IPS-20b (cell line): ENCODE data around the gene DLX2.

ENCODE experiments used
- H3K27ac ChIP-seq: one replicate; pipeline ENCODE4 v1.5.1; 2013; ENCODE audit warnings: low read length
- H3K27me3 ChIP-seq: 2 replicates; pipeline ENCODE4 v1.6.1; 2013; ENCODE audit warnings: mild to moderate bottlenecking, low read length, inconsistent platforms; ENCODE audit not compliant: insufficient read depth
- H3K36me3 ChIP-seq: 2 replicates; pipeline ENCODE4 v1.6.1; 2013; ENCODE audit warnings: low read depth, mild to moderate bottlenecking, inconsistent platforms, low read length, moderate library complexity; ENCODE audit not compliant: insufficient read depth
- H3K4me1 ChIP-seq: 2 replicates; pipeline ENCODE4 v1.6.1; 2013; ENCODE audit warnings: mild to moderate bottlenecking, control low read depth, inconsistent platforms, low read length, moderate library complexity; ENCODE audit not compliant: insufficient read depth
- H3K4me3 ChIP-seq: 2 replicates; pipeline ENCODE4 v1.5.1; 2013; ENCODE audit warnings: mild to moderate bottlenecking, low read length, inconsistent platforms
- H3K9ac ChIP-seq: 2 replicates; pipeline ENCODE4 v1.6.1; 2013; ENCODE audit warnings: low read depth, mild to moderate bottlenecking, inconsistent platforms, low read length, moderate library complexity
- H3K9me3 ChIP-seq: 2 replicates; pipeline ENCODE4 v1.6.1; 2013; ENCODE audit warnings: mild to moderate bottlenecking, low read depth, low read length, inconsistent platforms; ENCODE audit not compliant: insufficient read depth

The DLX2 gene

DNA sequence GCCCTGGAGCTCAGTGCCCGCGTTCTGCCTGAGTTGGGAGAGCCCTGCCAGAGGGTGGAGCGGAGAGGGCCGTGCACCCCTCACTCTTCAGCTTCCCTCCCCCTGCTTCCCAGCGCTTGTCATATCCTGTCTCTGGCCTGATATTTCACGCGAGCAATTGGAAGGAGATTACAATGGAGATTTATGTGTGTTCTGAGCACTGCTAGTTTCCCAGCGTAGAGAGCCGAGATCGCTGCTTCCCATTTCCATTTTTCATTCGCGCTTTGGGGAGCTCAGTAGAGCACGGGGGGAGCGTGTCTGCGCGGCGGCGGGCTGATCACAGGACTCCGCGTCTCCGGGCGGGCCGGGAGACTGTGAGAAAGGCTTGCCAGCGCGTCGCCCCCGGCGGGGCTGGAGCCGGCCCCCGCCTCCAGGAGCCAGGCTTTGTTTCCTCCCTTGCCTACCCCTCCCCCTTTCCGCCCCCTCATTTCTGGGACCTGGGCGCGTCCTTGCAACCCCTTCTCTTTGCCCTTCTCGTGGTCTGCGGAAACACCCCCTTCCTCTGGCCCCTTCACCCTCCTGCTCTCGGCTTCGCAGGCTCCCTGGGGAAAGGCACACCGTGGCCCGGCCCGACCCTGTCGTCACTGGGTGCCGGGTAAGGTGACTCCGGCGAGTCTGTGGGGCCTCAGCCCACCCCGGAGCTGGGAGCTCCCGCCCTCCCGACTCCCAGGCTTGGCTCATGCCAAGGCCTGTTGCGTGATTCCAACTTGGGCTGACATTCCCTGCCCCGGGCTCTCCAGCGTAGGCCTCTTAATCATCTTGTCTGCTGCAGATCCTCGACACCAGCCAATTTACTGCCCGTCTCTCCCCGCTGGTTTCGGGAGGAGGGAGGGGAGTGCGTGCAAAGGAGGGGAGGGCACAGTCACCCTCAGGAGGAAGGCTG, 5.8 kb downstream of the DLX2 start:
- Histone ChIP-seq H3K4me1 (peaks cover 5% of the 10 kb centered on the region; the same call in 1 of the 2 replicates), H3K27ac (no peak overlapping the region), H3K9ac (no peak overlapping the region), H3K9me3 (peaks cover 4% of the 10 kb centered on the region; the same call in 1 of the 2 replicates), H3K27me3 (peaks cover 100% of the 10 kb centered on the region), H3K36me3 (no peaks in the 10 kb centered on the region), H3K4me3 (peak overlapping the region; percentile 58)

DNA sequence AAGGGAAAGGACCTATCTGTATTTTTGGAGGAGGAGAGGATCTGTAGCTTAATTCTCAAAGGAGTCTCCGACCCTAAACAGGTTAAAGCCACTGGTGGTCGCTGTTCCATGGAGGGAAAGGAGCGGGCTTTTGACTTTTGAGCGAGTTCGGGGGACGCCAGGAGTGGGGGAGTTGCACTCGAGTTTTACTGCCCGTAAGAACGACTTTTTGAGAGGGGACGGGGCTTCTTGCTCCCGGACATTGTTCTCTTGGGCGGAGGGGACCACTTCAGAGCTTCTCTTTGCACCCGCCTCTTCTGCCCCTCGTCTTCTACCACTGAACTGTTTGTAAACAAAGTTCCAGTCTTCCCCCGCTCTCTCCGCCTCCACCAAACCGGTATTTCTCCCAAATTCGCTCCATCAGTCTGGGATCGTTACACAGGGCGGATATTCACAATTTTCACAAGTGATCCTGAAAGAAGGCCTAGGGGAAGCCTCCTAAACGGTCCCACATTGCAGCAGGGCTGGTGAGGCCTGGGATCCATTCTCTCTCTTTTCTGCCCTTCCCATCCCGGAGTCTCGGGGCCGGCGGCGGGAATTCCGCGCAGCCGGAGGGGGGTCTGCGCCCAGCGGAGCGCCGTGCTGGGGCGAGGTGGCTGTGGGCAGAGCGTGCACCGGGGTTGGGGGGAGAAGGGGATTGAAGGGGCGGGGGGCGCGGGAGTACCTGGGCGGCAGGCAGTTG, 6.6 kb downstream of the DLX2 start:
- Histone ChIP-seq H3K36me3 (no peaks in the 10 kb centered on the region), H3K9ac (no peak overlapping the region), H3K4me1 (peaks cover 7% of the 10 kb centered on the region; the same call in 1 of the 2 replicates), H3K9me3 (peaks cover 4% of the 10 kb centered on the region; the same call in 1 of the 2 replicates), H3K4me3 (peak overlapping the region; percentile 58), H3K27me3 (peaks cover 100% of the 10 kb centered on the region), H3K27ac (no peak overlapping the region)

DNA sequence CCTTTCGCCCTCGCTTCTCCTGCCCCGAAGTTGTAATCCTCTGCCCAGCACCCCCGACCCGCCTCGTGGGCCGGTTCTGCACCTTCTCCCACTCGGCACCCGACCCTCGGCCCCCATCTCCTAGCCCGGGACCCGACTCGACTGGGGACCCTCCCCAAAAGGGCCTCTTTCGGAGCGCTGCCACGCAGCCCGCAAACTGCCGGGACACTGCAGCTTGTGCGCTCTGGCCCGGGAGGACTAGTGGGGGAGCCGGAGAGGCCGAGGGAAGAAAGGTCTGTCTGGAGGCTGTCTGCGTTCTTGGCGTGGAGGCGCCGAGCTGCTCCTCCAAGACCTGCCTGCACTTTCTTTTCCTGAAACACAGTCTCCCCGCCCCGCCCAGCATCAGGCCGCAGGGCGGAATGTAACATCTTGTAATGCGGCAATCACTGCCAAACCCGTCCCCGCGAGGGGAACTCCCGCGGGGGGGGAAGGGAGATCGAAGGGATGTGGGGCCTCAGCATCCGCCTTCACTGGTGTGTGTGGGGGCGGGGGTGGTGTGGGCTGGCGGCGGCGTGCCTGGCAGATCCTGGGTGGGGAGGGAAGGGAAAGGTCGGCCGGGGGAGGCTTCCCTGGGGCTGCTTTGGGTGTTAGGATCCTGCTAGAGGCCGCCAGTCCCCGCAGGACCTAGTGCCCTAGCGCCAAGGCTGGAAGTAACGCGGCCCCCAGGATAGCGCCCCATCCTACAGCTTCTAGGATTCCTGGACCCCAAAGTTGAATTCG, 7.4 kb downstream of the DLX2 start:
- peak overlapping the region; percentile 58 for H3K4me3 ChIP-seq
- peaks cover 4% of the 10 kb centered on the region; the same call in 1 of the 2 replicates for H3K9me3 ChIP-seq
- H3K36me3 ChIP-seq: no peaks in the 10 kb centered on the region
- H3K9ac ChIP-seq: no peak overlapping the region
- no peak overlapping the region for H3K27ac ChIP-seq
- peaks cover 100% of the 10 kb centered on the region for H3K27me3 ChIP-seq
- peaks cover 9% of the 10 kb centered on the region; the same call in 1 of the 2 replicates for H3K4me1 ChIP-seq

GRCh38 chr2:172094294-172095145, 8.2 kb downstream of the DLX2 start:
- H3K27me3 ChIP-seq: peaks cover 100% of the 10 kb centered on the region

GRCh38 chr2:172093416-172094293, 9.0 kb downstream of the DLX2 start:
- Histone ChIP-seq H3K9me3 (peaks cover 8% of the 10 kb centered on the region; the same call in 1 of the 2 replicates), H3K36me3 (no peaks in the 10 kb centered on the region), H3K27ac (no peak overlapping the region), H3K9ac (no peak overlapping the region), H3K4me1 (peaks cover 9% of the 10 kb centered on the region; the same call in 1 of the 2 replicates), H3K4me3 (no peak overlapping the region; the same call in 1 of the 2 replicates), H3K27me3 (peaks cover 100% of the 10 kb centered on the region)

More at GRCh38 chr2:172094294-172095145, 8.2 kb downstream of the DLX2 start:
- Histone ChIP-seq H3K4me3 (peak overlapping the region; percentile 58), H3K9me3 (peaks cover 8% of the 10 kb centered on the region; the same call in 1 of the 2 replicates), H3K4me1 (peaks cover 9% of the 10 kb centered on the region; the same call in 1 of the 2 replicates), H3K9ac (no peak overlapping the region), H3K27ac (no peak overlapping the region), H3K36me3 (no peaks in the 10 kb centered on the region)

DNA sequence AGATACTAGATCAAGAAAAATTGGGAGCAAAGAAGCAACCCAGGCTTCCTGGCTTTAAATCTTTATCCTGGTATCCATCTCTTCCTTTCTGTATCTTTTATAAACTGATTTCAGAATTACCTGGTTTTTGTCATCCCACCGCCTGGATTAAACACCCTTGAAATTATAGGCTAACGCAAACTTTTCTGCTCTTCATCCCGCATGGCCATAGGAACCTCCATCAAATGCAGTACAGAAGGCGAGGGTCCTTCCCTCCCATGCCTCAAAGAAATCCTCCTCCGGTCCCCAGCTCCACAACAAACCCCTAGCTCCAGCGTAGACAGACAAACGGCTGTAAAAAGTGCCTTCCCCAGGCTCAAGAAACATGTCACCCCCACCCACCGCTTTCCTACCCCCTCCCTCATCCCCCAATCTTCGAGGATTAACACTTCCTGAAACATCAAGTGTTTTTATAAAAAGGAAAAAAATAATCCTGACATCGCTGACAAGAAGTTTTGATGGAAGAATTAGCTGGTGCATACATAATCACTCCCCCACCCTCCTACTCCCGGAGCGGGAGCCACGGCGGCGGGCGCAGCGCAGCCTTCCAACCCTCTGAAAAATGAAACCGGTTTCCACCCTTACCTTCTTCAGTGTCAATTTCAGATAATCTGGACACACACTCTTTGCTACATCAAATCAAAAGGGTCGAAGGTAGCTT, 9.8 kb downstream of the DLX2 start:
- no peak overlapping the region for H3K4me3 ChIP-seq
- peaks cover 4% of the 10 kb centered on the region; the same call in 1 of the 2 replicates for H3K9me3 ChIP-seq
- H3K9ac ChIP-seq: no peak overlapping the region
- peaks cover 100% of the 10 kb centered on the region for H3K27me3 ChIP-seq
- H3K27ac ChIP-seq: no peak overlapping the region
- H3K4me1 ChIP-seq: peaks cover 9% of the 10 kb centered on the region; the same call in 1 of the 2 replicates
- no peaks in the 10 kb centered on the region for H3K36me3 ChIP-seq

DNA sequence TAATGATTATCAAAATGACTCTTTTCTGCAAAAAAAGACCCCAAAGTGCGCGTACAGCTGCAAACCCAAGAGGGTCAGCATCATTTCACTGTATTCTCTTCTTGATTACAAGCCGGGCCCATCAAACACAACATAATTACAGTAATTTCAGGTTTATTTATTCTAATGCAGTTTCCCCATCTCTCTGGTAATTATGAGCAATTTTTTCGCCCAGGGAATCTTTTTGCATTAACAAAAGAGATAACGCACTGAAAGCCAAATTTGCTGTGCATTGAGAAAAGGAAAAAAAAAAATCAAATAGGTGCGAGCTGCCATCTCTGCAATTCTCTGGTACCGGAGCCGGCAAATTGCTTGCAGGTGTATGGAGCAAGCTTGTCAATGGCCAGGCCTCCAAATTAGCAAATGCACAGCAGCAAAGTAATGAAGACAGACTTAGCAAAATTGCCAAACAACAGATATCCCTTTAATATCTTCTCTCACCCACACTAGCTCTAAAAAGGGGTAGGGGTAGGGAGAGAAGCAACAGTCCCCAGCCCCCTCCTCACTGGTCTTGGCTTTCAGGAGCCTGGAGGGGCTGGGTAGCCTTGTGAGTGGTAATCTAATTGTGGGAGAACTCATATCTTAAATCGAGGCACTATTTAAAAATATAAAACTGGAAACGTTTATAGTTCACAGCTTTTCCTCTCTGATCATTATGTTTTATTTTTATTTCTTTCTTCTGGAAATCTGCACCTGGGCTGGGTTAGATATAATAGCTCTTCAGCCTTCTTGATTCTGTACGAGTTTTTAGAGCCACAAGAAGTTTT, 10.7 kb downstream of the DLX2 start:
- peaks cover 15% of the 10 kb centered on the region; the same call in 1 of the 2 replicates for H3K4me1 ChIP-seq
- H3K27me3 ChIP-seq: peaks cover 100% of the 10 kb centered on the region
- no peak overlapping the region for H3K9ac ChIP-seq
- peaks cover 4% of the 10 kb centered on the region; the same call in 1 of the 2 replicates for H3K9me3 ChIP-seq
- H3K36me3 ChIP-seq: no peaks in the 10 kb centered on the region
- no peak overlapping the region for H3K27ac ChIP-seq
- no peak overlapping the region for H3K4me3 ChIP-seq

DNA sequence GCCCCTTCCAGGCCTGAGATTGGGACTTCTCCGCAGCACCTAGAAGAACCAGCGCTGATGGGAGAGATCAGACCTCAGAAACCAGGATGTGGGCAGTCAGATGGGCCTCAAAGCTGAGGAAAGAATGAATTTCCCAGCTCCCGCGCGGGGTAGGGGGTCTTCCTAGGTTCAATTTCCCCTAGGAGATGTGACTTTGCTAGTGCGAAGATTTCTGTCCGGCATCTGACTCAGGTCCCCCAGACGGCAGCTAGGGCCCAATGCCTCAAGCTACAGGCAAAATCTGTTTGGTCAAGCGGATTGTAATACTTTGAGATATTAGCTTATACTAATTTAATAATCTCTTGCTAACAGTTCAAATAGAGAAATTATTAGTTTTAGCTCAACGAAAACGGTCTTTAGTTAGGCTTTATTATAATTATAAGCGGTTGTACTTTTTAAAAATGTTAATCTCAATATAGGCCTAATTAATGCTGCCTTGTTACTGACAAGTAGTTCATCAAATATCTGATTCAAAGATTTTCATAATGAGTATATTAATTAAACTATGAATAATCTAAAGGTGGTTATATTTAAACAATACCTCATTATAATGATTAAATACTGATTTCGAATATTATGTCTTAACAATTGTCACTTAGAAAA, 11.6 kb downstream of the DLX2 start:
- peaks cover 16% of the 10 kb centered on the region; the same call in 1 of the 2 replicates for H3K4me1 ChIP-seq
- H3K27ac ChIP-seq: no peak overlapping the region
- peaks cover 100% of the 10 kb centered on the region for H3K27me3 ChIP-seq
- H3K36me3 ChIP-seq: no peaks in the 10 kb centered on the region
- no peak overlapping the region for H3K9ac ChIP-seq
- peaks cover 8% of the 10 kb centered on the region; the same call in 1 of the 2 replicates for H3K9me3 ChIP-seq
- H3K4me3 ChIP-seq: no peak overlapping the region
